NCI-H1048 (cell line): ENCODE data around the gene MAGEL2.
"Not testable (repeated sequence)": the region's sequence is repeated elsewhere in the genome, so short reads cannot be mapped to it uniquely, and the experiment has no call there.

Experiments
- DNase-seq: peaks from one replicate; lab custom pipeline; 2025; lab: John Stamatoyannopoulos, UW

The MAGEL2 gene

DNA sequence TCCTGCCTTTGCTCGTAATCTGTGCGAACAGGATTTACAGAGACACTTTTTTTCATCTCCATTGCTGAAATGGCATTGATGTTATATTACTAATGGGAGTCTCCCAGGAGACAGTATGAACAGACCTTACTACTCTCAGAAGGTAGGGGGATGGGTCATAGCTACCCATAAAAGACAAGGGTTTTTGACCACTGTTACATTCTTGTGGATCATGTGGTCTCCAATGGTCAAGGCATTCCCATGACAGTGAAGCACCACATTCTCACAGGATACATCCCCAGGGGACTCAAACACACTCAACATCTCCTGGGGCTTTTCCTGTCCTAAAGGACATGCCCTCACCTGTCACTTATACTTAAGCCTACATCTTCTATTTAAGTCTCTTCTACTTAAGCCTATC lies 41.4 kb downstream of the MAGEL2 start:
- DNase-seq, result no peak

DNA sequence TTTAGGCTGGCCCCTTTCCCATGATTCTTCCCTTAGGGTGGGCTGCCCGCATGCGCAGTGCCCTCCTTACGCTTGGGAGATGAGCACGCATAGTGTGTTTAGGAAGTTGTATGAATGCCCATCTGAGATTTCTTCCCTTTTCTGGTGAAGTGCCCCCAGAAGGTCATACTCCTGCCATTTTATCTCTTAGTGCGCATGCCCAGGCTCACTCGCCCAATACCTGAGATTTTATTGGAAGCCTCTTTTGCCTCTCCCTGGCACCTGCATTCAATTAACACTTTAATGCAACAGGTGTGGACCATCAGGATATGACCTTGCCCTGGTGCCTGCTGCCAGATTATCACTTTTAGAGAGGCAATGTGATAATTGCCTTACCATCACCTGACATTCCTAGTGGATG lies 45.5 kb downstream of the MAGEL2 start:
- no peak for DNase-seq

DNA sequence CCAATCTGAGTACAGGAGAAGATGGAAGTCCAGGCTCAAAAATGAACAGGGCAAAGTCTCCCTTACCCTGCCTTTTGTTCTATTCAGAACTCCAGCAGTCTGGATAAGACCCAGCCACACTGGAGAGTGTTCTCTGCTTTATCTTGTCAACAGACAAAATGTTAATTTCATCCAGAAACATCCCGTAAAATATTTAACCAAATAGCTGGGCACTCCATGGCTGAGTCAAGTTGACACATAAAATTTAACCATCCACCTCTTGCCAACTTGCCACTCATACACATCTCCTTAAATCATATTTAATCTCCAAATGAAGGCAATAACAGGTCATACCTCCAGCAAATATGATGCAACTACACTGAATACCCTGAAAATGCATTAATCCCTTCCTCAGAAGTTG lies 48.6 kb downstream of the MAGEL2 start:
- no peak for DNase-seq

DNA sequence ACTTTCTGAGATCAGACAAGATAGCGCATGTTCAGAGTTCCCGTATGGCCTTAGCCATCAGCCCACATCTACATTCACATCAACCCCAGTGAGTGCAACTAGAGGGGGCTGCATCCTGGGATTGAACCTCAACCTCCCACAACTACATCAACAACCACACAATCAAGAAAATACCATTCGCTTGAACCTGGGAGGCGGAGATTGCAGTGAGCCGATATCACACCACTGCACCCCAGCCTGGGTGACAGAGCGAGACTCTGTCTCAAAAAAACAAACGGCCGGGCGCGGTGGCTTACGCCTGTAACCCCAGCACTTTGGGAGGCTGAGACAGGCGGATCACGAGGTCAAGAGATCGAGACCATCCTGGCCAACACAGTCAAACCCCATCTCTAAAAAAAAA lies 50.4 kb downstream of the MAGEL2 start:
- DNase-seq, result not testable (repeated sequence)

DNA sequence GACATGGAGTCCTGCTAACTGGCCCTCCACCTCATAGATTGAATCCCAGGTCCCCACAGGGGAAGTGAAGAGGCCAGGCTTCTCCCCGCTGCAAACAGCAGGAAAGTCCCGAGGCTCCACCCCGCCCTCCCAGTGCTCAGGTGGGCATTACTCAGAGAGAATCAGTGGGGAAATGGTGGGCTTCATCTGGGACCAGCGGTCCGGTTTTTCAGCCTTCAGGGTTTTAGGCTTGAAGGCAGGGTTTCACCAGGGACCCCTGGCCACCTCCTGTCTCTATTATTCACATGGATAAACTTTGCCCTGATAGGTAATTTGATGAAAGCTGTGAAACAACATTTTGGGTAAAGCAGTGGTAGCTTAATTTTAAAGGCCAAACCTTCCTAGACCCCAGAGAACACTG lies 50.9 kb downstream of the MAGEL2 start:
- no peak for DNase-seq

DNA sequence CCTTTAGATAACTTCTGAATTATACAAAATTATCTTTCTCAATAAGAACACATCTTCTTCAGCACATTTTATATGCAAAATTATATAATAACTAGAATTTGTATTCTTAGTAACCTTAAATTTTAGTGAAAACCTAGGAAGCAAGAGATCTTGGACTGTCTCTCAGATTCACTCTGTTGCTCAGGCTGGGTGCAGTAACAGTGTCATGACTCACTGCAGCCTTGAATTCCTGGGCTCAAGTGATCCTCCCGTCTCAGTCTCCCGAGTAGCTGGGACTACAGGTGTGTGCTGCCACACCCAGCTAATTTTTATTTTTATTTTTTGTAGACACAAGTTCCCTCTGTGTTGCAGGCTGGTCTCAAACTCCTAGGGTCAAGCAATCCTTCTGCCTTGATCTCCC lies 52.3 kb downstream of the MAGEL2 start:
- no peak for DNase-seq

DNA sequence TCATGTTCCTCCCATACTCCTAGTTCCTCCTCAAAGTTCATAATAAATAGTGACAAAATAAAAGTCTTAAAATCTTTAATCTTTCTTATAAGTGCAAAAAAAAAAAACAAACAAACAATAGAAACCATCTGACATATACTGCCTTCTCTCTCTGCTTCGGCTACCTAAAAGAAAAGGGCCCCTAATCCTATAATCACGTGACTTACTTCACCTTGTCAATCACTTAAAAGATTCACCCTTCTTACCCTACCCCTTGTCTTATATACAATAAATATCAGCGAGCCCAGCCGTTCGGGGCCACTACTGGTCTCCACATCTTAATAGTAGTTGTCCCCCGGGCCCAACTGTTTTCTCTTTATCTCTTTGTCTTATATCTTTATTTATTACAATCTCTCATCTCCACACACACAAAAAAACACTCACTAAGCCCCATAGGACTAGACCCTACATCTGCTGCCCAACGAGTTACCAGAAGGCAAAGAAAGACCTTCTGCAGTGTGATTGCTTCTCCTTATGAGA lies 53.4 kb downstream of the MAGEL2 start:
- DNase-seq, result no peak
